Measurements from ENCODE around the gene INTS11.

- TF ChIP-seq CTCF (conservative IDR thresholded peaks at IDR 0.05; ENCODE audit: low read depth, low read length) (no peak), EZH2phosphoT487 (IDR thresholded peaks at IDR 0.05; ENCODE audit: borderline replicate concordance, low read length) (no peak), EZH2 (IDR thresholded peaks at IDR 0.05; ENCODE audit: low read length, unreplicated experiment) (no peak)
Observed at GRCh38 chr1:1295154-1295923, 29.1 kb downstream of the INTS11 start.

Data from PC-3 (cell line).